Jurkat, Clone E6-1 (cell line): ENCODE measurements around the gene GZF1.

Source experiments
- DNase-seq: peaks from one replicate; pipeline ENCODE4 v3.0.0-alpha.2; 2011; ENCODE audit warnings: low read depth, low spot score
- H3K4me3 ChIP-seq: 2 replicates; pipeline ENCODE4 v1.5.1; 2011; ENCODE audit warnings: mild to moderate bottlenecking, low read length, control low read depth, moderate library complexity

The GZF1 gene

DNA sequence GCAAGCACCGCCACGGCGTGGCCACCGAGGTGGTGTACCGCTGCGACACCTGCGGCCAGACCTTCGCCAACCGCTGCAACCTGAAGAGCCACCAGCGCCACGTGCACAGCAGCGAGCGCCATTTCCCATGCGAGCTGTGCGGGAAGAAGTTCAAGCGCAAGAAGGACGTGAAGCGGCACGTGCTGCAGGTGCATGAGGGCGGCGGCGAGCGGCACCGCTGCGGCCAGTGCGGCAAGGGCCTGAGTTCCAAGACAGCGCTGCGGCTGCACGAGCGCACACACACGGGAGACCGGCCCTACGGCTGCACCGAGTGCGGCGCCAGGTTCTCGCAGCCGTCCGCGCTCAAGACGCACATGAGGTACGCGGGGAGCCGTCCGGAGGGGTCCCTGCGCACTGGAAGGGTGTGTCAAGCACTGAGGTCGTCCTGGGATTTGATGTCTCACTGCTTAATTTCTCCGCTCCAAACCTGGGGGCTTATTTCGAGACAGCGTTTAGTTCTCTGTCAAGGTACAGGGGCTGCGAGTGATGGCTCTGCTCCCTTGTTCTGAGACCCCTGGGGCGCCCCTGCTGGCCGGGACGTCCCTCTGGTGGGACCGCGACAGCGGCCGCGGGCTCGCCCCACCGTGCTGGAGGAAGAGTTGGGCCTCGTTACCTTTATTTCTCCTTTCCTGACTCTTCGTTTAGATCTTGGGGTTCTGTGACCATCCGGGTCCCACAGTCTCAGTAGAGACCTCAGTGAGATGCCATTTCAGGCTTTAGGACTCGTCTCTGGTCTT lies 3.6 kb downstream of the GZF1 start:
- H3K4me3 ChIP-seq: no peak overlapping the region
- no peak for DNase-seq

- DNase-seq: no peak
- no peak overlapping the region for H3K4me3 ChIP-seq
These were observed 4.4 kb downstream of the GZF1 start for GRCh38 chr20:23366384-23366783.

DNA sequence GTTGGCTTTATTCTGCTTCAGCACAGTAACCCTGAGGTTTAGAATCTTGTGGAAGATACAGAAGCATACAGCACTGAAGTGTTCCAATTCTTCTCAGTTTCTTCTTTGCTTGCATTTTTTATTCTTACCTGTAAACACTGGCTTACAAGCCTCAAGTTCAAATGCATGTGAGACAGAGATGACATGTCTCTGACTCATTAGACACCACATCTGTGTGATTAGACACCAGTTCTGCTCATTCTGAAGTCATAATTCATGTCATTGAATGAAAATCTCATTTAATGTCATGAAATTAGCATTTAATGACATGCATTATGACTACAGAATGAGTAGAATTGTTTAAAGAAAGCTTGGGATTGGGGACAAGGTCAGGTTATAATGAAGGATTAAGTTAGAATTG lies 5.8 kb downstream of the GZF1 start:
- H3K4me3 ChIP-seq: no peak overlapping the region
- no peak for DNase-seq

DNA sequence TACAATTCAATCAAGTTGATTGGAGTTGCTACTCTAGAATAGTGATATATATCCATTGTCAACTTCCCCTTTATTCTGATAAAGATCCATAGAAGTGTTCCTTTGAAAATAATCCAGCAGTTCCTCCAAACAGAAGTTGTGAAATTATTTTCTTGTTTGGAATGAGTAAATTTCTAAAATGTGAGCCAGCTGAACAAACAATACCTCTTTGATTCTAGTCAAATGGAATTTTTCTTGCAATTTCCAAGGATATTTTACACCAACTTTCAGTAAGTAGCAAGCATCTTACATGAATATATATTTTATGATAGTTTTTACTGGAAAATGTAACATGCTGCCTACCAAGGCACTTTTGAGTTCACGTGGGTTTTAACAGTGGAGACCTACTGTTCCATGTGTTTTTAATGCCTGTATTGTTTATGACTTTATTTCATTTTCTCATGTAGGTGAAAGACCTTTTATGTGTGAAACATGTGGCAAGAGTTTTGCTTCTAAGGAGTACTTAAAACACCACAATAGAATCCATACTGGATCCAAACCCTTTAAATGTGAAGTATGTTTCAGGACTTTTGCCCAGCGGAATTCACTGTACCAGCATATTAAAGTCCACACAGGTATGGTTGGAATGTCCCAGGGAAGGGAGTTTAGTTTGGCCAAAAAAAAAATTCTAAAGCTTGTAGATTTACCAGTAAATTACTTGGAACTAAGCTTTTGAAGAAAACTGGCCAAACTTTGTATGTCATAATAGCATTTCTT lies 6.5 kb downstream of the GZF1 start:
- H3K4me3 ChIP-seq: no peak overlapping the region
- no peak for DNase-seq

GRCh38 chr20:23369072-23369823 lies 7.3 kb downstream of the GZF1 start:
- no peak overlapping the region for H3K4me3 ChIP-seq
- no peak for DNase-seq

DNA sequence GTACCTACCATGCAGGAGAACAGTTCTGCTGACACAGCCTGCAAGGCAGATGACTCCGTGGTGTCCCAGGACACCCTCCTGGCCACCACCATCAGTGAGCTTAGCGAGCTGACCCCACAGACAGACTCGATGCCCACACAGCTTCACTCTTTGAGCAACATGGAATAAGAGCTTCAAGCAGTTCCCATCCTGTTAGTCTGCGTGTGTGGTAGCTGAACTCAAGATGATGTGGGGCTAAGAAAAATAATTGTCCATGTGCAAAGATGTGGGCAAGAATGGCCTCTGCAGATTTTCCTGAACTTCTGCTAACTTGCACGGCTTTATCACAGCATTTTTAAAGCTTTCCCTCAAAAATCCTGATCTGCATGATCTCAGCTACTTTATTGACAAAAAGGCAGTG lies 8.3 kb downstream of the GZF1 start:
- H3K4me3 ChIP-seq: no peak overlapping the region
- no peak for DNase-seq

DNA sequence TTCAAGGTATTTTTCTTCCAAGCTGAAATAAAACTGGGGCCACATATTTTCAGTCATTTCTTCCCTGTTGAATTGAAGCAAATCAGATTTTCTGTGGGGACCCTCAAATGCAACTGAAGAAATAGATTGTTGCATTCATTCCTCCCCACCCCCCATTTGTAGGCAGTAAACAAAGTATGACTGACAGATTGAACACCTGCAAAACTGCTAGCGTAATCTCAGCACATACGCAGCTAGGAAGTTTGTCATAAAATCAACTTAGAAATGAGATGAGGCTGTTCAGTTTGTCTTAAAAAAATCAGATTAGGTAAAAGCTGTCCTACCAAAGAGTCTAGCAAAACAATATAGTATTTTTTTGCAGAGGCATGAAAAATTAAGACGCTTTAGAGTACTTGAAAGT lies 8.9 kb downstream of the GZF1 start:
- DNase-seq: no peak
- H3K4me3 ChIP-seq: no peak overlapping the region

GRCh38 chr20:23371496-23371895 lies 9.5 kb downstream of the GZF1 start:
- DNase-seq: no peak
- no peak overlapping the region for H3K4me3 ChIP-seq

- DNase-seq: no peak
- no peak overlapping the region for H3K4me3 ChIP-seq
These were observed 12.5 kb downstream of the GZF1 start for GRCh38 chr20:23374441-23374840.

DNA sequence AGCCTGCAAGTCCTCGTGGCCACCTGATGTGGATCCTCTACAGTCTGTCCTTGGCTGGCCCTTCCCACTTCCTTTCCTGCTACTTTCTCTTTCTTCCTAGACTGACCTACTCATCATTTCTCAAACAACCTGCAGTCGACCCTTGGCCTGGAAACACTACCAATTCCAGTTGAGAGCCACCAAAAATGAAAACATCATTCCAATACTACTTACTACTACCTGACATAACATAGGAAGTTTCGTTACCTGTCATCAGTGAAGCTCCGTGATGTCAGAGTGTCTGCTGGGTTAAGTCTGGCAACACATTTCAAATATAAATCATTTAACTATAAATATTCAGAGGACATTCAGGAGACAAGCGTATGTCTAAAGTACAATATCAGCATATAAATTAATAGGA lies 13.8 kb downstream of the GZF1 start:
- DNase-seq: no peak
- no peak overlapping the region for H3K4me3 ChIP-seq

DNA sequence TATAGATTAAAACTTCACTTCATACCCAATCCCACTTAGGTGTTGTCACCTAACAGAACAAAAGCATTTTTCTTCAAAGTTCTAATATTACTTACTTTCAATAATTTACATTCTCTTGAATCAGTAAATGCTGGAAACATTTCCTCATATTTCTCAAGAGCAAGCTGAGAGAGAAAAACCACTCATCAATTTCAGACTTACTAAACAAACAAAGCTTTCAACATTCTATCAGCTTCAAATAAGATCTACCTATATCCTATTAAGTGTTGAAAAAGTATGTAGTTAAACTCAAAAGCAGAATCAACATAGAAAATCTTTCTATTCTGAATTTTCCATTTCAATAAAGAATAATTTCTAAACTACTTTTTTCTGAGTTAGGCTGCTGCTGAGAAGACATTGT lies 17.8 kb downstream of the GZF1 start:
- DNase-seq: no peak
- H3K4me3 ChIP-seq: no peak overlapping the region

- DNase-seq: no peak
- no peak overlapping the region for H3K4me3 ChIP-seq
These were observed 19.9 kb downstream of the GZF1 start for GRCh38 chr20:23381876-23382275.

DNA sequence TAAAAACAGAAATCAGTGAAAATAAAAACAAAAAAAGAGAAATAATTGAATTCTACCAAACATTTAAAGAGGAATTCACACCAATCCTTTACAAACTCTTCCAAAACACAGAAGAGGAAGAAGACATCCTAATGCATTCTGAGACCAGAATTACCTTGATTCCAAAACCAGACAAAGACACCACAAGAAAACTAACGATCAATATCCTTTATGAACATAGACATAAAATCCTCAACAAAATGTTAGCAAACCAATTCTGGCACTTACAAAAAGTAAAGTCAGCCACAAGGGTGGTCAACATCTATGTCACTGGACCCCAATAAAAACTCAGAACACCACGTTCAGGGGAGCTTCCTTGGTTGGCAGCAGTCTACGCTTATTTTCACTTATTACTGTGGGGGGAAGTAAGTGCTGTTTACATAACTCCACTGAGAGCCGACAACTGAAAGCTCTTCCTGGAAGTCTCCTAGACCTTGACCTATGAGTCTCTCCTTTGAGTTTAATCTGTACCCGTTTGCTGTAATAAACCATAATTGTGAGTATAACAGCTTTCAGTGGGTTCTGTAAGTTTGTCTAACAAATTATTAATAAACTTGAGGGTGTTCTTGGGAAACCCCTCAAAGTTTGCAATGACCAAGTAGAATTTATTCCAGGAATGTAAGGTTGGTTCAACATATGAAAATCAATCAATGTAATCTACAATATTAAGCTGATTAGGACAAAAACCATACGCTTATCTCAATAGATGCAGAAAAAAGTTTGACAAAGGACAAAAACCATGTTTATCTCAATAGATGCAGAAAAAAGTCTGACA lies 24.5 kb downstream of the GZF1 start:
- no peak overlapping the region for H3K4me3 ChIP-seq
- no peak for DNase-seq

GRCh38 chr20:23387118-23387443 lies 25.1 kb downstream of the GZF1 start:
- H3K4me3 ChIP-seq: no peak overlapping the region
- DNase-seq: no peak

DNA sequence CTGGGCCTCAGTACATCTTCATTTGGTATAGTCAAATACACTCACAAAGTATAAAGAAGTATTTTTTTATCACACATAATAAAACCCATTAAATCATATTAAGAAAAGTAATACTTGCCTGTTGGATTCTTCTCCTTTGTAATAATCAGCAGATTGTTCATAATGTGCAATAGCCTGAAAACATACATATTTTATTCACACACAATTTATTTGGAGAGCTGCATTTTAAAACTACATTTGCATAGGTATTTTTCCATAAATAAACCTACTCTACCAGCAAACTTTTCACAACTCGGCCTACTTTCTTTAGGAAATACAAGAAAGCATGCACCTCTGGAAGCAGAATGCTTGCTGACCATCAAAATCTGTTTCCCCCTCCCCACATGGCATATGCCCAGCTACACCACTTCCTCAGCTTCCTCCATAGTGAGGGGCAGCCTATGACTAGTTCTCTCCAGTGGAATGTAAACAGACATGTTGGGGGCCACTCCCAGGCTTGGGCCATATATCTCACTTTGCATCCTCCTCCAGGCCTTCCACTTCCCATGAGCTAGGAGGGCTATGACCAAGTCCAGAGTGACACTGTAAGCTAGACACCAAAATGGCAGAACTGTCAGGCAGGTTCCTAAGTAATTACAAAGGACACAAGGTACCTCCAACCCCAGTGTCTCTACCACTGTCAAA lies 28.3 kb downstream of the GZF1 start:
- DNase-seq: no peak
- no peak overlapping the region for H3K4me3 ChIP-seq

DNA sequence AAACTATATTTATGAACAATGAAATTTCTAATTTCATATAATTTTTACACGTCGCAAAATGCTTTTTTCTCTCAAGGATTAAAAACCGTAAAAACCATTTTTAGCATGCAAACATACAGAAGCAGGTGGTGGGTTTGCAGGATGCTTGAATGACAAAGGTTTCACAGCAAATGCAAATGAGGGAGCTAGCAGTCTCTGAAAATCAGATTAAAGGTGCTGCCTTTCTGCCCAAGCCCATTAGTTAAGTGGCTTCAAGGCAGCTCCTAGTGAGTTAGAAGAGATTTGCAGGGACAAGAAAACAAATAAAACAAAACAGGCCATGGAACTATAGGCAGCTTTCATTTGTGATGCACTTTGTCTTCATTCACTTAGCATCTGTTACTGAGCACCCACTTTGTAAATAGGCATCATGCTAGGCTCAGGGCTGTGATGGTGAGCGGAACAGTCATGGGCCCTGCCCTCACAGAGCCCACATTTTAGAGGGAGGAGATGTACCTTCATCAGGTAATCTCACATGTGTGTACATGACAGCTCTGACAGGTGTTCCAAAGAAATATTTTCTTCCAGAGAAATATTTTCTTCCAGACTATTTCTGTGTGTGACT lies 29.8 kb downstream of the GZF1 start:
- H3K4me3 ChIP-seq: no peak overlapping the region
- DNase-seq: no peak

GRCh38 chr20:23393996-23394775 lies 32.2 kb downstream of the GZF1 start:
- no peak for DNase-seq
- H3K4me3 ChIP-seq: no peak overlapping the region
